ENCODE data around the gene UBASH3A. TPM values are rescaled to one million over a fixed set of nuclear protein-coding genes. Genes with fewer than 3 reads are reported as not detected.

UBASH3A gene
- polyA plus RNA-seq, 6 donors from 2014 or later: 0.16 to 0.32 TPM; not detected in 4

DNA sequence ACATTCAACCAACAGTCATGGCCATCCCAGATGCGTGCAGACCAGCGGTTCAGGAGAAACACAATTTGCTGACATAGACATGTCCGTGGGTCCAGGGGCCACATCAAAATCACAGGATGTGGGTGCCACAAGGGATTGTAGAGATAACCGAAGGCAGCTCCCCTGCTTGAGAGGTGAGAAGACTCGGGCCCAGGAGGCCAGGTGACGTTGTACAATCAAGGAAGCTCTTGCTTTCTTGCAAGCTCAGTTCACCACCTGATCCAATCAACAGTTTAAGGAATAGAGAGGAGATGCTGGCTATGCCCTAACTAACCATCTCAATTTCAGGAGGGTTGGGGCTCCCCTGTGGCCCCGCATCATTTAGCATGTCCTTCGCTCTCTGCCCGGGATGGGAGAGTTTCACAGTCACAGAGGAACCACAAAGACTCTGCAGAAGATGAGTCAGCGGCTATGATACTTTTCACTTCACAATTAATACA, 19.5 kb downstream of the UBASH3A start:
- ATAC-seq (ENCODE audit: low read depth in 2 of 2): no peak
- Mint-ChIP-seq H3K9me3 (peaks cover 0 to 19% (median 7%) of the 10 kb centered on the region in 7 donors), H3K27ac (no peak overlapping the region), H3K27me3 (peaks cover 45 to 53% (median 52%) of the 10 kb centered on the region in 3 donors), H3K4me1 (peaks cover 14 to 22% (median 19%) of the 10 kb centered on the region in 3 donors), H3K4me3 (peak overlapping the region in 1 of 8 donors; percentile 48), H3K36me3 (no peaks in the 10 kb centered on the region)
- DNase-seq: no peak

DNA sequence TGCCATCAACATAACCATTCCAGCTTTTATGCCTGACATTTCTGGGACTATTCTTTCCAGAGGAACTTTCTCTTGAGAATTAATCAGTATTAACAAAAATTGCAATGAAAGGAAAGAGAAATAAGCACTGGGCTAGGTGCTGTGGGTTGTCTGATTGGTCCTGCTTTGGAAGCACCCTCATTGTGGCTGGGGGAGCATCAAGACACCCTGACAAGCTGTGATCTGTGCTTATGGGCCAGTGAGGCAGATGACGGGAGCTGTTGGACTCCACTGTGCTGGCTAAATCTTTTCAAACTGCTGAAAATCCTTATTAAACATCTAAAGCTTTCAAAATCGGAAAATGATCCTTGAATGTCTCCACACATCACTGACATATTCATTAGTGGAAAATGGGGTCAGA, 20.0 kb downstream of the UBASH3A start:
- Mint-ChIP-seq H3K36me3 (no peaks in the 10 kb centered on the region), H3K4me1 (peaks cover 14 to 22% (median 19%) of the 10 kb centered on the region in 3 donors), H3K27ac (no peak overlapping the region), H3K4me3 (peak overlapping the region in 2 of 8 donors; percentile 7 to 48), H3K27me3 (peaks cover 43 to 54% (median 52%) of the 10 kb centered on the region in 3 donors), H3K9me3 (peaks cover 0 to 19% (median 7%) of the 10 kb centered on the region in 7 donors)
- DNase-seq: no peak
- no peak for ATAC-seq (ENCODE audit: low read depth in 2 of 2)

DNA sequence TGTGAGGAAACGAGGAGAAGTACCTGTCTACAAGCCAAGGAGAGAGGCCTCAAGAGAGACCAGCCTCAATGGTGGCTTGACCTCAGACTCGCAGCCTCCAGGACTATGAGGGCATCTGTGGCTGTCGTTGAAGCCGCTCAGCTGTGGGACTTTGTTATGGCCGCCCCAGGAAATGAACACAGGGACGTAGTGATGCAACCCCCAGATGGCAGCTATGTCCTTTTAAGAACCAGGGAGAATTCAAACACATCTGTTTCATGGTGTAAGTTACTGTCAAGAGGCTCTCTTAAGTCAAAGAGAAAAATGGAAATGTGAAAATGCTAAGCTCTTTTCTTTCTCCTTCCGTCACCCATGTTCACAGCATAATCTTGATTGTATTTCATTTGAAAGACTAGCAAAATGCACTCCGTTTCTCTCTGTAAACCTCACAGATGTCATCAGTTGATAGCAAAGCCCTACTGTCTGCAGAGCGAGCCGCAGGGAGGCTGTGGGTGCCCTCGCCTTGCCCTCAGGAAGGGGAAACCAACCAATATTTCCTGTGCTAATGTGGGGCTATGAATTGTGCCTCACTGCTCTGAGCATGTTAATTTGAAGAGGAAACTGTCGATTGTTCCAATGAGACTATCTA, 21.3 kb downstream of the UBASH3A start:
- Mint-ChIP-seq H3K36me3 (no peaks in the 10 kb centered on the region), H3K4me3 (peak overlapping the region in 6 of 8 donors; percentile 4 to 82 (median 57)), H3K9me3 (peaks cover 0 to 19% (median 7%) of the 10 kb centered on the region in 7 donors), H3K4me1 (peaks cover 14 to 22% (median 19%) of the 10 kb centered on the region in 3 donors), H3K27me3 (peaks cover 44 to 61% (median 52%) of the 10 kb centered on the region in 3 donors), H3K27ac (peak overlapping the region in 5 of 6 donors; percentile 4 to 71 (median 25))
- ATAC-seq (ENCODE audit: low read depth in 2 of 2) (peak; percentile 85 to 87), DNase-seq (peak; percentile 37)

DNA sequence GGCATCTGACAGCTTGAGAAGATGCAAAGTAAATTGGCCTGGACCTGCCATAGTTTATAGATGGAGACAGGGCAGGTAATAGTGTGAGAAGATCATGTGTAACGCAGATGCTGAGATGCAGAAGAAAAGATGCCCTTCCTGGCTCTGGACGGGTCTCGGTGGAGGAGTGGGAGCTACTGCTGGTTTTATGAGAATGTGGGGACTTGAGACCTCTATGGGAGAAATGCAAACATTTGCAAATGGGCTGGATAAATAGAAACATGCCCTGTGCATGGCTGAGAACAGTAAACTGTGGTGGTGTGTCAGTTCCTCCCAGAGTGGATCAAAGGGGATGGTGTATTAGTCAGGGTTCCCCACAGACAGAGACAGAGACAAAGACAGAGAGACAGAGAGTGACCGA, 21.9 kb downstream of the UBASH3A start:
- no peak for DNase-seq
- peaks cover 0 to 15% (median 7%) of the 10 kb centered on the region in 7 donors for H3K9me3 Mint-ChIP-seq
- peak overlapping the region in 5 of 8 donors; percentile 1 to 82 (median 40) for H3K4me3 Mint-ChIP-seq
- ATAC-seq (ENCODE audit: low read depth in 2 of 2): no peak
- peaks cover 14 to 22% (median 19%) of the 10 kb centered on the region in 3 donors for H3K4me1 Mint-ChIP-seq
- H3K36me3 Mint-ChIP-seq: no peaks in the 10 kb centered on the region
- H3K27ac Mint-ChIP-seq: peak overlapping the region in 4 of 6 donors; percentile 0 to 86 (median 32)
- peaks cover 40 to 61% (median 46%) of the 10 kb centered on the region in 3 donors for H3K27me3 Mint-ChIP-seq

DNA sequence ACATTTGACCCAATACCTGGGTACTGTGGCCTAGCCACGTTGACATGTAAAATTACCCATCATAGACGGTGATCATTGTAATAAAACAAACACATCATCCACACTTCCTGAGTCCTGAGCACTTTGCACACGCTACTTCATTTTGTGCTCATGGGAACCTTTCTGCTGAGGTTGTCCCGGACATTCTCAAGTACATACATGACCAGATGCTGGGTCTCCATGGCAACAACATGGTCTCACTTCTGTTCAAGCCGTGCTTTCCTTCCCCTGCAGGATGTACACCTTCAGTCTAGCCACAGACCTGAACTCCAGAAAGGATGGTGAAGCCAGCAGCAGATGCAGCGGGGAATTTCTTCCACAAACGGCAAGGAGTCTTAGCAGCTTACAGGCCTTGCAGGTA, 22.7 kb downstream of the UBASH3A start:
- H3K9me3 Mint-ChIP-seq: peaks cover 0 to 7% (median 2%) of the 10 kb centered on the region in 7 donors
- no peak for DNase-seq
- H3K27me3 Mint-ChIP-seq: peaks cover 36 to 58% (median 45%) of the 10 kb centered on the region in 3 donors
- H3K27ac Mint-ChIP-seq: no peak overlapping the region
- H3K4me1 Mint-ChIP-seq: peaks cover 14 to 22% (median 19%) of the 10 kb centered on the region in 3 donors
- ATAC-seq (ENCODE audit: low read depth in 2 of 2): no peak
- no peaks in the 10 kb centered on the region for H3K36me3 Mint-ChIP-seq
- H3K4me3 Mint-ChIP-seq: peak overlapping the region in 2 of 8 donors; percentile 9 to 22

GRCh38 chr21:42426876-42427480, 23.3 kb downstream of the UBASH3A start:
- H3K4me3 Mint-ChIP-seq: peak overlapping the region in 1 of 8 donors; percentile 9
- peaks cover under 1 to 1% of the 10 kb centered on the region in 2 donors for H3K36me3 Mint-ChIP-seq

GRCh38 chr21:42427809-42428419, 24.2 kb downstream of the UBASH3A start:
- DNase-seq: no peak
- no peak overlapping the region for H3K27ac Mint-ChIP-seq
- ATAC-seq (ENCODE audit: low read depth in 2 of 2): no peak
- peaks cover 9 to 11% of the 10 kb centered on the region in 2 donors for H3K36me3 Mint-ChIP-seq
- no peak overlapping the region for H3K4me3 Mint-ChIP-seq
- peaks cover 34 to 62% (median 45%) of the 10 kb centered on the region in 3 donors for H3K27me3 Mint-ChIP-seq
- peaks cover 7 to 15% (median 9%) of the 10 kb centered on the region in 7 donors for H3K9me3 Mint-ChIP-seq
- peaks cover 14 to 22% (median 19%) of the 10 kb centered on the region in 3 donors for H3K4me1 Mint-ChIP-seq

More at GRCh38 chr21:42426876-42427480, 23.3 kb downstream of the UBASH3A start:
- Mint-ChIP-seq H3K27me3 (peaks cover 30 to 58% (median 45%) of the 10 kb centered on the region in 3 donors), H3K9me3 (peaks cover 0 to 7% (median 2%) of the 10 kb centered on the region in 7 donors), H3K27ac (no peak overlapping the region), H3K4me1 (peaks cover 14 to 22% (median 19%) of the 10 kb centered on the region in 3 donors)
- DNase-seq: no peak
- no peak for ATAC-seq (ENCODE audit: low read depth in 2 of 2)

GRCh38 chr21:42429021-42429420, 25.3 kb downstream of the UBASH3A start:
- peaks cover 34 to 64% (median 50%) of the 10 kb centered on the region in 3 donors for H3K27me3 Mint-ChIP-seq
- peaks cover 14 to 20% (median 19%) of the 10 kb centered on the region in 3 donors for H3K4me1 Mint-ChIP-seq
- peaks cover 12 to 14% of the 10 kb centered on the region in 2 donors for H3K36me3 Mint-ChIP-seq
- no peak overlapping the region for H3K27ac Mint-ChIP-seq
- DNase-seq (no peak), ATAC-seq (ENCODE audit: low read depth in 2 of 2) (no peak)
- H3K4me3 Mint-ChIP-seq: no peak overlapping the region
- peaks cover 7 to 21% (median 15%) of the 10 kb centered on the region in 7 donors for H3K9me3 Mint-ChIP-seq

- peaks cover 12 to 14% of the 10 kb centered on the region in 2 donors for H3K36me3 Mint-ChIP-seq
- peaks cover 7 to 21% (median 17%) of the 10 kb centered on the region in 7 donors for H3K9me3 Mint-ChIP-seq
- H3K4me3 Mint-ChIP-seq: no peak overlapping the region
- H3K27me3 Mint-ChIP-seq: peaks cover 39 to 68% (median 59%) of the 10 kb centered on the region in 3 donors
- H3K4me1 Mint-ChIP-seq: peaks cover 11 to 12% (median 12%) of the 10 kb centered on the region in 3 donors
- DNase-seq (no peak), ATAC-seq (ENCODE audit: low read depth in 2 of 2) (no peak)
- H3K27ac Mint-ChIP-seq: no peak overlapping the region
Measured at GRCh38 chr21:42429856-42430255, 26.2 kb downstream of the UBASH3A start.

DNA sequence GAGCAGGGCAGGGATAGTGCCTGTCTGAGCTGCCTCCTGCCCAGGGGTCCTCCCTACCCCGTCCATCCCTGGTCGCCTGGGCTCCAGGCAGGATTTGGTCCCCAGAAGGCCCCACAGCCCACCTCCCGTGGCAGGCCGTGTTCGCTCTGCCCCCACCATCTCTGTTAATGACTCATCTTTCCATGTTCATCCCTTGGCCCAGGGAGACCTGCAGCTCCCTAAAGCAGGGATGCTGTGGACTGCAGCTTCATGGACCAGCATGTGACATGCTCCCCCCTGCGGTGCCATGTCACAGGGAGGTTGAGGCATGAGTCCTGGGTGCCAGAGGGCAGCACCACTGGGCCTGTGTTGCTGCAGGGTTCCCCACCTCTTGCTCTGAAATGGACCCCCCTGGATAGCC, 26.8 kb downstream of the UBASH3A start:
- Mint-ChIP-seq H3K27ac (no peak overlapping the region), H3K9me3 (peaks cover 7 to 21% (median 18%) of the 10 kb centered on the region in 7 donors), H3K4me1 (peaks cover 4 to 5% (median 5%) of the 10 kb centered on the region in 3 donors), H3K27me3 (peaks cover 34 to 71% (median 60%) of the 10 kb centered on the region in 3 donors), H3K4me3 (no peak overlapping the region), H3K36me3 (peaks cover 12 to 14% of the 10 kb centered on the region in 2 donors)
- DNase-seq (no peak), ATAC-seq (ENCODE audit: low read depth in 2 of 2) (no peak)

DNA sequence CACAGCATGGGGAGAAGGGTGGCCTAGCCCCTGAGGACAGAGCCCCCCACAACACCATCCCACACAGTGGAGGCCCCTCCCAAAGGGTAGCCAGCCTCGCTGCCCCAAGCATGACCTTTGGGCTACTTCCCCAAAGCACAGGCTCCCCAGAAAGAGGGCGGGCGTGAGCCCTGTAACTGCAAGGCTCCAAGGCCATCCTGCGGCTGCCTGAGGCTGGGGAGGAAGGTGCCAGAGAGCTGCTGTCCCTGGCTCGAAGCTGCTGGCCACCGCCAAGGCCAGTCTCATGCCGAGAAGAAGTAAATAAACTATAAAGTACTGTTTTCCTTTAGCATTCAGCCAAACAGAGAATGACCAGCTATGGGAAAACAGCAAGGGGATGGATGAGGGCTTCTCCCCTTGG, 27.5 kb downstream of the UBASH3A start:
- ATAC-seq (ENCODE audit: low read depth in 2 of 2) (no peak), DNase-seq (no peak)
- peaks cover 11 to 21% (median 18%) of the 10 kb centered on the region in 7 donors for H3K9me3 Mint-ChIP-seq
- no peaks in the 10 kb centered on the region for H3K4me1 Mint-ChIP-seq
- peak overlapping the region in 1 of 8 donors; percentile 42 for H3K4me3 Mint-ChIP-seq
- peaks cover 36 to 67% (median 60%) of the 10 kb centered on the region in 3 donors for H3K27me3 Mint-ChIP-seq
- peak overlapping the region in 1 of 6 donors; percentile 50 for H3K27ac Mint-ChIP-seq
- peaks cover 12 to 14% of the 10 kb centered on the region in 2 donors for H3K36me3 Mint-ChIP-seq

GRCh38 chr21:42432695-42433094, 29.0 kb downstream of the UBASH3A start:
- H3K27me3 Mint-ChIP-seq: peaks cover 31 to 66% (median 58%) of the 10 kb centered on the region in 3 donors
- peaks cover 12 to 24% (median 19%) of the 10 kb centered on the region in 7 donors for H3K9me3 Mint-ChIP-seq
- no peaks in the 10 kb centered on the region for H3K4me1 Mint-ChIP-seq
- no peak overlapping the region for H3K4me3 Mint-ChIP-seq
- H3K27ac Mint-ChIP-seq: no peak overlapping the region
- ATAC-seq (ENCODE audit: low read depth in 2 of 2) (no peak), DNase-seq (no peak)
- peaks cover 12 to 14% of the 10 kb centered on the region in 2 donors for H3K36me3 Mint-ChIP-seq

Measured in naive B cell (primary cell).